B cell (primary cell): Measurements from ENCODE around the gene MLH1. TPM values are rescaled to one million over a fixed set of nuclear protein-coding genes. Genes with fewer than 3 reads are reported as not detected.

Experiments used
- ATAC-seq: fragments of 200-7000 bp; cut with Tn5 transposase; one replicate; pipeline ENCODE4 v1.10.0; 2021; ENCODE audit warnings: low read depth, mild to moderate bottlenecking, moderate number of reproducible peaks, moderate library complexity
- CTCF ChIA-PET: fragments of 350-600 bp; sonication (Branson Sonifier 250); formaldehyde crosslinking; loops from one replicate; lab custom pipeline; 2021; ENCODE audit warnings: antibody characterized with exemption, inconsistent platforms; lab: Charles Lee
- POLR2A ChIA-PET: fragments of 350-600 bp; sonication (Branson Sonifier 250); formaldehyde crosslinking; loops from one replicate; lab custom pipeline; 2021; ENCODE audit warnings: antibody characterized with exemption; lab: Charles Lee
- DNase-seq: peaks from one replicate; pipeline ENCODE4 v3.0.0; 2013
- H2AFZ ChIP-seq: 2 replicates; pipeline ENCODE4 v1.6.1; 2012; ENCODE audit warnings: mild to moderate bottlenecking, low read depth, low read length; ENCODE audit not compliant: insufficient read depth, poor library complexity, severe bottlenecking
- H3K27ac ChIP-seq, 2 donors: 1 replicate in 1 of 2; 2 replicates in 1 of 2; pipeline ENCODE4 v1.5.1; 2012 to 2013; ENCODE audit warnings: low read length in 2 of 2, mild to moderate bottlenecking in 2 of 2, moderate library complexity in 1 of 2
- H3K27me3 ChIP-seq, 4 experiments: fragments of 200-600 bp in 1 of 4; sonication (generic) in 1 of 4; replicated peaks in 1 of 4; 1 replicate in 2 of 4; 2 replicates in 2 of 4; pipeline versions ENCODE4 v1.6.1 to v1.7.0; 2013 to 2016; ENCODE audit warnings: low read length in 3 of 4, mild to moderate bottlenecking in 2 of 4, mixed read lengths in 1 of 4, moderate library complexity in 1 of 4; ENCODE audit not compliant: insufficient read depth in 4 of 4, control insufficient read depth in 3 of 4; ENCODE audit errors: control extremely low read depth in 1 of 4
- H3K36me3 ChIP-seq, 2 experiments: replicated peaks in 1 of 2; 1 replicate in 1 of 2; 2 replicates in 1 of 2; pipeline versions ENCODE4 v1.6.1 to v1.7.1; 2013; ENCODE audit warnings: low read length in 1 of 2; ENCODE audit not compliant: insufficient read depth in 2 of 2, control insufficient read depth in 1 of 2; ENCODE audit errors: control extremely low read depth in 1 of 2, extremely low read depth in 1 of 2
- H3K4me1 ChIP-seq, 2 donors: fragments of 200-600 bp in 1 of 2; sonication (generic) in 1 of 2; 1 replicate in 1 of 2; 2 replicates in 1 of 2; pipeline versions ENCODE4 v1.5.1 to v1.6.1; 2013 to 2017; ENCODE audit warnings: low read length in 2 of 2; ENCODE audit not compliant: control insufficient read depth in 2 of 2, insufficient read depth in 2 of 2
- H3K4me2 ChIP-seq: replicated peaks from 2 replicates; pipeline ENCODE3; 2012; ENCODE audit warnings: mild to moderate bottlenecking, low read depth, low read length; ENCODE audit not compliant: poor library complexity, severe bottlenecking
- H3K4me3 ChIP-seq, 5 experiments: fragments of 200-600 bp in 1 of 5; sonication (generic) in 1 of 5; 1 replicate in 3 of 5; 2 replicates in 2 of 5; pipeline versions ENCODE4 v1.5.1 to v1.7.0; 2011 to 2016; ENCODE audit warnings: low read length in 4 of 5, mild to moderate bottlenecking in 4 of 5, low read depth in 2 of 5, control low read depth in 1 of 5, moderate library complexity in 1 of 5; ENCODE audit not compliant: insufficient read depth in 1 of 5; ENCODE audit errors: control extremely low read depth in 1 of 5, extremely low read depth in 1 of 5
- H3K79me2 ChIP-seq: fragments of 200-600 bp; sonication (generic); one replicate; pipeline ENCODE4 v1.6.0; 2016; ENCODE audit warnings: low read length; ENCODE audit not compliant: control insufficient read depth, insufficient read depth
- H3K9ac ChIP-seq: fragments of 200-600 bp; sonication (generic); 2 replicates; pipeline ENCODE4 v1.6.1; 2017; ENCODE audit warnings: mild to moderate bottlenecking, low read length, moderate library complexity
- H3K9me3 ChIP-seq, 3 donors: one replicate each; pipeline versions ENCODE4 v1.6.1 to v1.7.1; 2013; ENCODE audit warnings: low read length in 2 of 3; ENCODE audit not compliant: control insufficient read depth in 2 of 3, insufficient read depth in 1 of 3; ENCODE audit errors: control extremely low read depth in 1 of 3
- H4K20me1 ChIP-seq: 2 replicates; pipeline ENCODE4 v1.6.0; 2012; ENCODE audit warnings: mild to moderate bottlenecking, low read length; ENCODE audit not compliant: insufficient read depth, control insufficient read depth, poor library complexity, severe bottlenecking
- H3K27ac Mint-ChIP-seq: one replicate; pipeline ENCODE4 v1.8.0; 2021; ENCODE audit warnings: mixed read lengths
- H3K27me3 Mint-ChIP-seq: one replicate; pipeline ENCODE4 v1.8.0; 2021; ENCODE audit warnings: mixed read lengths
- H3K4me1 Mint-ChIP-seq: one replicate; pipeline ENCODE4 v1.8.0; 2021; ENCODE audit warnings: mixed read lengths
- H3K4me3 Mint-ChIP-seq: one replicate; pipeline ENCODE4 v1.8.0; 2021; ENCODE audit warnings: mixed read lengths
- H3K9me3 Mint-ChIP-seq: one replicate; pipeline ENCODE4 v1.8.0; 2022; ENCODE audit warnings: mixed read lengths; ENCODE audit not compliant: insufficient read depth
- CTCF ChIP-seq: fragments of 200-600 bp; IDR thresholded peaks from one replicate; pipeline ENCODE4 v1.8.0; 2022; ENCODE audit warnings: antibody characterized with exemption, mild to moderate bottlenecking
- EZH2 ChIP-seq: IDR thresholded peaks from 2 replicates; pipeline ENCODE4 v1.6.1; 2012; ENCODE audit warnings: borderline replicate concordance, low read depth, mild to moderate bottlenecking, moderate library complexity, low read length; ENCODE audit not compliant: insufficient read depth, poor library complexity, severe bottlenecking
- WGBS: methylation state at CpG from one replicate; pipeline ENCODE4 v1.1.5; 2013; ENCODE audit warnings: missing lambda C conversion rate; ENCODE audit not compliant: insufficient coverage; 5-methylcytosine and 5-hydroxymethylcytosine counted together
- intact Hi-C: fragments of 100-400 bp; cut with micrococcal nuclease; formaldehyde crosslinking; loops from one replicate; pipeline ENCODE4 v1.10.0; 2022
- polyA plus RNA-seq: library from polyadenylated mRNA; depleted of rRNA; stranded (reverse); fragments of >200 nt; gene quantifications from 2 replicates; pipeline ENCODE4 v1.2.3, GENCODE V29; 2012
- total RNA-seq, 2 donors: library from RNA; stranded (reverse); fragments of 120-200 nt in 1 of 2; gene quantifications; 1 replicate in 1 of 2; 2 replicates in 1 of 2; pipeline versions ENCODE4 v1.2.3 to v1.2.4, GENCODE V29; 2013 to 2022

Gene MLH1
- total and polyA plus RNA-seq, 2 donors (not counting 1 experiment from before 2014, with no cell fraction given): 22.4 to 38.5 TPM

GRCh38 chr3:36964331-36964730, 29.0 kb upstream of the MLH1 start:
- intact Hi-C loops: no loop called here
- Histone ChIP-seq H4K20me1 (no peaks in the 10 kb centered on the region), H3K79me2 (no peaks in the 10 kb centered on the region), H2AFZ (no peak overlapping the region), H3K4me2 (no peak overlapping the region), H3K4me1 (peaks cover 14 to 20% of the 10 kb centered on the region in 2 donors), H3K9ac (no peak overlapping the region), H3K27me3 (no peaks in the 10 kb centered on the region), H3K4me3 (no peak overlapping the region), H3K27ac (no peak overlapping the region), H3K9me3 (no peaks in the 10 kb centered on the region), H3K36me3 (no peaks in the 10 kb centered on the region)
- no peaks in the 10 kb centered on the region for H3K27me3 Mint-ChIP-seq
- ATAC-seq (no peak), DNase-seq (no peak)
- no CpG with 5 or more reads among the region's 1 CpG for WGBS
- H3K27ac Mint-ChIP-seq: no peak overlapping the region
- TF ChIP-seq EZH2 (no peak), CTCF (no peak)
- H3K4me1 Mint-ChIP-seq: peaks cover 20% of the 10 kb centered on the region
- no peak overlapping the region for H3K4me3 Mint-ChIP-seq
- ChIA-PET POLR2A (no interaction called here), CTCF (no interaction called here)
- H3K9me3 Mint-ChIP-seq: no peaks in the 10 kb centered on the region

- Histone ChIP-seq H4K20me1 (no peaks in the 10 kb centered on the region), H2AFZ (no peak overlapping the region), H3K36me3 (no peaks in the 10 kb centered on the region), H3K9me3 (no peaks in the 10 kb centered on the region), H3K79me2 (no peaks in the 10 kb centered on the region), H3K4me3 (no peak overlapping the region), H3K27ac (no peak overlapping the region), H3K9ac (no peak overlapping the region), H3K27me3 (no peaks in the 10 kb centered on the region), H3K4me1 (peaks cover 19 to 24% of the 10 kb centered on the region in 2 donors), H3K4me2 (peak overlapping the region; percentile 0)
- TF ChIP-seq CTCF (no peak), EZH2 (no peak)
- ChIA-PET POLR2A (no interaction called here), CTCF (interaction anchor here (0.6 kb wide), 1 partner anchor 92 kb away, joined by 3 read pairs; no protein-coding TSS in a partner anchor)
- Mint-ChIP-seq H3K4me1 (peaks cover 24% of the 10 kb centered on the region), H3K27me3 (no peaks in the 10 kb centered on the region), H3K9me3 (no peaks in the 10 kb centered on the region), H3K27ac (peak overlapping the region; percentile 0), H3K4me3 (no peak overlapping the region)
- intact Hi-C loops: no loop called here
- DNase-seq: peak; percentile 23
- no peak for ATAC-seq
Measured at GRCh38 chr3:36964817-36965216, 28.5 kb upstream of the MLH1 start.
